Breast epithelium (tissue), 4 donors: ENCODE measurements around the gene PAX1. TPM values are rescaled to one million over a fixed set of nuclear protein-coding genes. Genes with fewer than 3 reads are reported as not detected.

Experiments
- DNase-seq, 2 donors: peaks; one replicate each; pipeline ENCODE4 v3.0.0-alpha.2; 2019; ENCODE audit warnings: low spot score in 2 of 2
- H3K27ac ChIP-seq, 2 donors: fragments of 200-600 bp; sonication (generic) in 1 of 2; one replicate each; pipeline ENCODE4 v1.5.1; 2016 to 2019; ENCODE audit warnings: mild to moderate bottlenecking in 1 of 2
- H3K27me3 ChIP-seq, 2 donors: fragments of 200-600 bp; sonication (generic) in 1 of 2; one replicate each; pipeline versions ENCODE4 v1.5.1 to v1.6.0; 2017 to 2019; ENCODE audit warnings: control low read depth in 1 of 2, mild to moderate bottlenecking in 1 of 2
- H3K36me3 ChIP-seq: fragments of 200-600 bp; one replicate; pipeline ENCODE4 v1.5.1; 2019
- H3K4me1 ChIP-seq, 2 donors: fragments of 200-600 bp; sonication (generic); one replicate each; pipeline ENCODE4 v1.5.1; 2016 to 2019; ENCODE audit warnings: control low read depth in 1 of 2
- H3K4me3 ChIP-seq, 3 donors: fragments of 200-600 bp; sonication (generic); 1 replicate in 2 of 3; 2 replicates in 1 of 3; pipeline ENCODE4 v1.5.1; 2016 to 2019; ENCODE audit warnings: mild to moderate bottlenecking in 3 of 3, moderate library complexity in 2 of 3
- H3K9me3 ChIP-seq, 2 donors: fragments of 200-600 bp; sonication (generic) in 1 of 2; one replicate each; pipeline ENCODE4 v1.5.1; 2016 to 2019; ENCODE audit warnings: control low read depth in 1 of 2
- POLR2A ChIP-seq: fragments of 450-650 bp; IDR thresholded peaks from one replicate; pipeline ENCODE4 v1.6.1; 2016; ENCODE audit warnings: antibody characterized with exemption, mild to moderate bottlenecking, moderate library complexity
- POLR2AphosphoS5 ChIP-seq, 3 donors: sonication (generic); formaldehyde crosslinking; IDR thresholded peaks; one replicate each; pipeline ENCODE4 v1.6.1; 2017; ENCODE audit warnings: antibody characterized with exemption in 3 of 3
- intact Hi-C: fragments of 100-400 bp; cut with DNase I; formaldehyde crosslinking; loops from one replicate; pipeline ENCODE4 v1.15.1; 2023; ENCODE audit warnings: low total_unique reads
- total RNA-seq, 3 donors: library from RNA; depleted of rRNA; stranded (reverse); fragments of >200 nt; gene quantifications; one replicate each; pipeline ENCODE4 v1.1.0, GENCODE V29; 2016
- TF ChIP-seq, protein P1 (sequence below), 3 donors: fragments of 450-650 bp; IDR thresholded peaks; one replicate each; pipeline ENCODE4 v1.5.1; 2016 to 2017; ENCODE audit warnings: antibody characterized with exemption in 3 of 3, mild to moderate bottlenecking in 3 of 3, moderate library complexity in 3 of 3

The PAX1 gene
- total RNA-seq, 3 donors from 2014 or later = not detected

DNA sequence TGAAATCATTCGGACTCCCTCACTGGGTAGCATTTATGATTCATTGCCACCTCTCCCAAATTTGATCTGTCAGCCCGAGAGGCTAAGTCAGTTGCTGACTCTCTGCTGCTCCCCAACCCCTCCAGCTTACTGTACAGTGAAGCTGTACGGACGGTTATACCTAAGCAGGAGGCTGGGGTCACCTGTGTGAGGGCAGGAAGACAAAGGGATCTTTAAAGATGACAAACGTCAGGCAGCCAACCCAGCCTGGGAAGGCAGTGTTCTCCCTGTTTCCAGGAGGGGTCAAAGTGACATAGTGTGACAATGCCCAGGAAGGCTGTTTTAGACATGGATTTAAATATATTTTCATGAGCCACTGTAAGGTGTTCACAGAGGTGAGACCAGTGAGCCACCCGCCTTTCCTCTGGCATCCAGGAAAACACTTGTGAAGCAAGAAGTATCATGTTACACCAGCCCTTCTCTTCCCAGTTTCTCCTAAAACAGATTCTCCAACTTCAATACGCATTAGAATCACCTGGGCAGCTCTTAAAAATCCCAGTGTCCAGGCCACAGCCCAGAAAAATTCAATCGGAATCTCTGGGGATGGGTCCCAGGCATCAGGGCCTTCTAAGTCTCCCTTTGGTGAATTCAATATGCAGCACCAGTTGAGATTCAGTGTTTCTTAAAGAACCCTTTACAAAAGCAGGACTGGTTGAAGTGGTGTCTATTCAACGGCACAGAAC lies 6.8 kb upstream of the PAX1 start:
- no peak for DNase-seq
- no peaks in the 10 kb centered on the region for H3K4me1 ChIP-seq
- H3K4me3 ChIP-seq = no peak overlapping the region
- TF ChIP-seq POLR2AphosphoS5 (IDR thresholded peaks at IDR 0.05) = no peak
- TF ChIP-seq, protein P1, sequence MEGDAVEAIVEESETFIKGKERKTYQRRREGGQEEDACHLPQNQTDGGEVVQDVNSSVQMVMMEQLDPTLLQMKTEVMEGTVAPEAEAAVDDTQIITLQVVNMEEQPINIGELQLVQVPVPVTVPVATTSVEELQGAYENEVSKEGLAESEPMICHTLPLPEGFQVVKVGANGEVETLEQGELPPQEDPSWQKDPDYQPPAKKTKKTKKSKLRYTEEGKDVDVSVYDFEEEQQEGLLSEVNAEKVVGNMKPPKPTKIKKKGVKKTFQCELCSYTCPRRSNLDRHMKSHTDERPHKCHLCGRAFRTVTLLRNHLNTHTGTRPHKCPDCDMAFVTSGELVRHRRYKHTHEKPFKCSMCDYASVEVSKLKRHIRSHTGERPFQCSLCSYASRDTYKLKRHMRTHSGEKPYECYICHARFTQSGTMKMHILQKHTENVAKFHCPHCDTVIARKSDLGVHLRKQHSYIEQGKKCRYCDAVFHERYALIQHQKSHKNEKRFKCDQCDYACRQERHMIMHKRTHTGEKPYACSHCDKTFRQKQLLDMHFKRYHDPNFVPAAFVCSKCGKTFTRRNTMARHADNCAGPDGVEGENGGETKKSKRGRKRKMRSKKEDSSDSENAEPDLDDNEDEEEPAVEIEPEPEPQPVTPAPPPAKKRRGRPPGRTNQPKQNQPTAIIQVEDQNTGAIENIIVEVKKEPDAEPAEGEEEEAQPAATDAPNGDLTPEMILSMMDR (IDR thresholded peaks at IDR 0.05) = no peak
- no peak for TF ChIP-seq POLR2A
- H3K27ac ChIP-seq = no peak overlapping the region
- no peaks in the 10 kb centered on the region for H3K9me3 ChIP-seq
- peaks cover 0 to 82% of the 10 kb centered on the region in 2 donors for H3K27me3 ChIP-seq
- no peaks in the 10 kb centered on the region for H3K36me3 ChIP-seq
- intact Hi-C loops = no loop called here

DNA sequence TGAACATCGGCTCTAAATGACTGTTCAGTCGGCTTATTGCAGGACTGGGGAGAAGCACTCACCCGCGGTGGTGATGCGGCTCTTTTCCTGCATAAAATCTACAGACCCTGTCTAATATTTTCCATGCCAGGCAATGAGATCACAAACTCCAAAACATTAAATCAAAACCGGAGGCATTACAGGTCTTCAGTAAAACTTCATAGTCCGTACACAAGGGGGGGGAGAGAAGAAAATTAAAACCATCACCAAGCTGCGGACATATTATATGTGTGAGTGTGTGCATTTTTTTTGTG lies 6.3 kb upstream of the PAX1 start:
- H3K4me1 ChIP-seq = no peaks in the 10 kb centered on the region
- no peak overlapping the region for H3K27ac ChIP-seq
- H3K36me3 ChIP-seq = no peaks in the 10 kb centered on the region
- no peak for DNase-seq
- no peaks in the 10 kb centered on the region for H3K9me3 ChIP-seq
- H3K4me3 ChIP-seq = no peak overlapping the region
- no peak for TF ChIP-seq POLR2A
- no peak for TF ChIP-seq POLR2AphosphoS5 (IDR thresholded peaks at IDR 0.05)
- TF ChIP-seq, protein P1 (IDR thresholded peaks at IDR 0.05) = no peak
- peaks cover 0 to 83% of the 10 kb centered on the region in 2 donors for H3K27me3 ChIP-seq
- intact Hi-C loops = no loop called here

DNA sequence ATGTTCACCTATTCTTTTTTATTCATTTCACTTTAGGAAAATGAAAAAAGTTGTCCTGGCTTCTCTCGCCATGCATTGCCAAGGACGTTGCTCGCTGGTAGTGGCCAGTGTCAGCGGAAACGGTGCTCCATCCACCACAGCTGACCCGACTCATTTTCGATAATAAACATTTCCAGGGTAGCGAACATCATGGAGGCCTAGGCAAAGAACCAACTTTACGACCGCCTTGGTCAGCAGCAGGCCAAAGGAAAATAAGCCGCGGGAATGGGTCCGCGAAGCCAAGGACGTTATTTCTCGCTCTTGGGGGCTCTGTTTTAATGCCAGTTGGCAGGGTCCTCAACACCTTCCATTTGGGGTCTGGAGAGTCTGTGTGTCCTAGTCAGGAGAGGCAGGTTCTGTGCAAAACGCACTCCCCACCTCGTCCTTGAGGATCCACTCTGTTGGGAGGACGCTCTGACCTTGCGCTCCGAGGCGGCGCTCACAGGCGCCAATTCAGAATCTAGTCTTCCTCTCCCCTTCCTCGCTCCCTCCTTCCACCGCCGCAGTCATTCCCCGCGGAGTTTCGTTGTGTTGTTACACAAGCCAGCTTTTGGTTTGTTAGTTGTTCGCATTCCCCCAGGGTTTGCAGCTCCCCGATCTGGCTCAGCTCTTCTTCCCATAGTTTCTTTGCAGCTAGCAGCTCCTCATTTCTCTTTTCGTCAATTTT lies 4.1 kb upstream of the PAX1 start:
- Histone ChIP-seq H3K27ac (no peak overlapping the region), H3K4me1 (no peaks in the 10 kb centered on the region), H3K36me3 (no peaks in the 10 kb centered on the region), H3K27me3 (peaks cover 0 to 95% of the 10 kb centered on the region in 2 donors), H3K9me3 (no peaks in the 10 kb centered on the region), H3K4me3 (no peak overlapping the region)
- TF ChIP-seq POLR2AphosphoS5 (IDR thresholded peaks at IDR 0.05) = no peak
- no peak for TF ChIP-seq POLR2A
- TF ChIP-seq, protein P1 (IDR thresholded peaks at IDR 0.05) = no peak
- DNase-seq = no peak
- intact Hi-C loops = no loop called here

DNA sequence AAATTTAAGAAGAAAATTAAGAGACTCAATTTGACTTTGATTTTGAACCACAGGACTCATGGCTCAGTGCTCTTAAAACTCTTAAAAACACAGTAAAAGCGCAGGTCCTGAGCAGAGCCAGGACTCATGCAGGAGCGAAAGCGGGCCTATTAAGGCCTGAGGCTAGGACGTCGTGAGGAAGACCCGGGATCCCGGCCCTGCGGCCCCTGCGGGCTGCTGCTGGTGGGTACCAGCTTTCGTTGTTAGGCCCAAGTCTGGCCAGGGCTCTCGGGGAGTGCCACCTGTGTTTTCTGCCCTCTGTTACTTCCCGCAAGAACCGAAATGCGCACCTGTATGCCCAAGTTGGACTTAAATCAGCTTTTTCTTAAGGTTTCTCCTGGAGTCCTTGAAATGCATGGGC lies 3.4 kb upstream of the PAX1 start:
- no peak for TF ChIP-seq POLR2A
- TF ChIP-seq, protein P1 (IDR thresholded peaks at IDR 0.05) = no peak
- no peak for DNase-seq
- Histone ChIP-seq H3K27ac (no peak overlapping the region), H3K36me3 (no peaks in the 10 kb centered on the region), H3K4me1 (no peaks in the 10 kb centered on the region), H3K4me3 (no peak overlapping the region), H3K27me3 (peaks cover 0 to 95% of the 10 kb centered on the region in 2 donors), H3K9me3 (no peaks in the 10 kb centered on the region)
- intact Hi-C loops = no loop called here
